Retina (tissue), 1 donor: Measurements from ENCODE around the gene NCKAP5.

Source experiments
- DNase-seq: peaks from one replicate; pipeline ENCODE4 v3.0.0-alpha.2; 2016

The NCKAP5 gene

DNA sequence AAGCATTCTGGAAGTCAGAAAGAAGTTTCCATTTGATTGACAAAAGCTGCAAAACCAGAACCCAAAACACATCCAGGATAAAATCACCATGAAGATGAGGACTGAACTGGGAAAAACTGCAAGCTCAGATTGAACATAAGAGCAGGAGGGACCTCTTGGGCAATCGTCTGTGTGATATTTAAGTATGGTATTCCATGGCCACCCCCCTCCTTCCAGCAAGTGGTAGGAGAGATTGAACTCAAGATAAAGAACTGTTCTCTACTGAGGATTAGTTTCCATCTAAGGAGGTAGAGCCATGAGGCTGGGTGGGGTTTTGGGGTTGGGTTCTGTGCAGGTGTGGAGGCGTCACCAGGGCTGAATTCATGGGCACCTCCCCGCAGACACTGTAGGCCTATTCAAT is 251.1 kb downstream of the NCKAP5 start:
- no peak for DNase-seq

DNA sequence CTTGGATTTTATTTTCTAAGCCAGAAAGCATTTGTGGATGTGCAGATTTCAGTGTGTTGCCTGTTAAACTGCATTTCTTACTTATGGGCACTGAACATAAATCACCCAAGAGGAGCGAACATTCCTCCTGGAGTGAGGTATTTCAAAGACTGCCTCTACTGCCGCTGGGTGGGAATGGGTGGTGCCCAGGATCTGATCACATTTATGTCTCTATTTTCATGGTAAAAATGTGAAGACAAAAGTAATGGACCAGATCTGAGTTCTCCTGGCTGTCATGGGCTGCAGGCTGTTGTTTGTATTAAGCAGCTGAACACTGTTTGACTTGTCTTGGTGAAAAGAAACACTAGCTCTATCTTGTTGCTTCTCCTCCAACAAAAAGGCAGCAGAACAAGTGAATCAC is 251.7 kb downstream of the NCKAP5 start:
- DNase-seq, result no peak

DNA sequence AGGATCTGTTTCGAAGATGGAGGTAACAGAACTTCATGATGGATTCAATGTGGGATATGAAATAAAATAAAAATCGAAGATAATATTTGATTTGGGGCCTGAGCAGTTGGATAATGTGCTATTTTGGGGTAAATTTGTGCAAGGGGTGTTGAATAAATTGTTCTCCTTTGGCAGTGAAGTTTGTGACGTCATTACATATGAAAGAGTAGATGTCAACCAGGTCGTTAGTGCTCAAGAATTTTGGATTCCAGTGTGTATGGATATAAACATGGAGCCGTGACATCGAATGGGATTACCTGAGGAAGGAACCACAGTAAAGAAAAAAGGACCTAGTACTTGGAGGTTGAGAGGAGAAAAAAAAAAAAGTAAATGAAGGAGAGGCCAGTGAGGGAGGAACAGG is 253.0 kb downstream of the NCKAP5 start:
- DNase-seq, result no peak

DNA sequence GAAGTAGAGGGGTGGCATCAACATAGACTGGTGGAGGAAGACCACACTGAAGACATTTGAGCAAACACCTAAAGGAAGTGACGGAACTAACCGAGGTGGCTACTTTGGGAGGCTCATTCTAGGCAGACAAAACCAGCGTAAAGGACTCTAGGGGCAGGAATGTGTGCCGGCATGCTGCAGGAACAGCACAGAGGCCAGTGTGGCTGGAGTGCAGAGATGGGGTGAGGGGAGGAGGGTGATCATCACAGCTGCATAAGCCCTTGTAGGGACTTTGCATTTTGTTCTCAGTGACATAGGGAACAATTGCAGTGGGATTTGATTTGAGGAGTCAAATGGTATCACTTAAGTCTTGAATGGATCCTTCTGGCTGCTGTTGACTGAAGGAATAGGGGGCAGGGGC is 253.5 kb downstream of the NCKAP5 start:
- no peak for DNase-seq

DNA sequence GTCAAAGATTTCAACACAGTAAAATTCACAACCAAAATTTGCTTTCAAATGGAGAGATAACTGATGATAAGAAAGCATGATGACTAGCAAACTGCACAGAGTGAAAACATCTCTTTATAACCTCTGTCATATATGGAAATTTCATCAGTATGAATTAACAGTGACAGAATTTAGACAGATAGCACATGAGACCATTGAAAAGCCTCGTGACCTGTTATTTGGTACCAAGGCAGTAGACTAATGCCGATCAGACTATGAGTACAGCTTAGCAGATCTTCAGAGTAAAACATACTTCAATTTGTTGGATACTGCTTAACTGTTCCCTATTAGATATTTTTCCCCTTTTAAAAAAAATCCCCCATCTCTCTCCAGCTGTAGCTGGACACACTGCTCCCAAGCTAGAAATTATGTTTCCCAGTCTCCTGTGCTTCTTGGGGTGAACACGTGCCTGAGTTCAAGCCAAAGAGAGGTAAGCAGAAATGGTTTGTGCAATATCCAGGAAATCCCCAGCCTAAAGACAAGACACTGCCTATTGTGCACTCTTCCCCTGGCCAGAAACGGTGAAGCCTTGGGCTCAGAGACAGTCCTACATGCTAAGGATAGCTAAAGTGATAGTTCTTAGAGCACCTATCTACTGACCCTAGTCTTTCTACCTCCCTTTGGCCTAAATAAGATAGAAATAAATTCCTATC is 256.1 kb downstream of the NCKAP5 start:
- DNase-seq, result no peak

DNA sequence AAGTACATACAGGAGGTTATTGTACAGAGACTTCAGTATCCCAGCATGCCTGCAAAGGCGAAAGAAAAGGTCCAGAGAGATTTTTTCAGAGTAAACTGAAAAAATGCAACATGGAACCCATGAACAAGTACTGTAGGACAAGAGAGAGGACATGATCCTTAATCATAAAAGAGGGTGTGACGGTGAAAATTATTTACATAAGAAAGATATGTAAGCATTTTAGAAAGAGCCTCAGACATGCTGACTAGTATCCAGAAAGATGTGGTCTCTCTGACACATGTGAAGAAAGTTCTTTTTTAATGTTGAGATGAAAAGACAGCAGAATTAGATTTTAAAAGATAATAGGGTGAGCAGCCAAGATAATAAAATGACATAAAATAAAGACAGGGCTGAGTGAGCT is 262.0 kb downstream of the NCKAP5 start:
- DNase-seq, result no peak

DNA sequence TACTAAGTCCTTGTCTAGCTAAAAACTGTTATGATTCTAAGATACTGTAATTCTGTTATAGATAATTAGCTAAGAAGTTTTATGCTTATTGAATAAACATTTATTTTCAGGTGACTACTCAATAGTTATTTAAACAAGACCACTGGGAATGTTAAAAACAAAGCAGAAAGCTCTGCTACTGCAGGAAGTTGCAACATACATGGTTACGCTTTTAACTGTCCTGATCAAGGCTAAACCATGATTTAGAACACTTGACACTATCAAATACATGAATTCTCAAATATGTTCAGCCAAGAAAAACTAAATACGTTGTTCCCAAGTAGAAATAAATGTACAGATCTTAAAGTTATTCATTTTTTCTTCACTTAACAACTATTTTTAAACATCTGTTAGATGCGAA is 263.9 kb downstream of the NCKAP5 start:
- no peak for DNase-seq

DNA sequence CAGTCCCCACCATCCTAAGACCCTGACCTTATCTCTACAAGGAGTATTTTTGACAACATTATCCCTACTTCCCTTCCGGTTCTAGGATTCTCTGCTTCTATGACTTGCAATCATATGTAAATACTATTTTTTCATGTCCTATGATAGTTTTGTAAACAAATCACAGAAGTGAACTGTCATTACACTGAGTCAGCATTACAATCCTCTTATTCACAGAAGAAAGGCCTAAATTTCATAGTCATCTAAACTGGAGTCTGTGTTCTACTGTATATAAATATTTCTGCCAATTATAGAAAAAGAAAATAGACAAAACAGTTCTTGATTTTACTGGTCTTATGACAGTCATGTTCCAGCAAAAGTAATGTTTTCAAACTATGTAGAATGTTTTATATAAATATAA is 265.1 kb downstream of the NCKAP5 start:
- DNase-seq, result no peak

DNA sequence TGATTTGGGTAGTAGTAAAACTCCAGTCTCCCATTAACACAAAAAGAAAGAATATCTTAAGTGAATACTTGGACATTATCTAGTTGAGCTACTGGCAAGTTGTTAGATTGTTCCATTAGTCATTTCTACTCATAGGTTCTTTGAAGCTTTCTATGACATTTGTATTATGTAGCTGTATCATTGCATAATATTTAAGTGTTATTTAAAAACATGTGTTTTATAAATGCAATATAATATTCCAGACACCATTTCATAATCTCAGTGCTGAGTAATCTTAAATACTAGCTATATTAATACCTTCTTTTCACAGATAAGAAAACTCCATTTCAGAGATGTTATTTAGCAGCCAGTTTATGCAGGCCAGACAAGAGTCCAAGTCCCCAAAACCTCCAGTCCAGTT is 271.9 kb downstream of the NCKAP5 start:
- no peak for DNase-seq

DNA sequence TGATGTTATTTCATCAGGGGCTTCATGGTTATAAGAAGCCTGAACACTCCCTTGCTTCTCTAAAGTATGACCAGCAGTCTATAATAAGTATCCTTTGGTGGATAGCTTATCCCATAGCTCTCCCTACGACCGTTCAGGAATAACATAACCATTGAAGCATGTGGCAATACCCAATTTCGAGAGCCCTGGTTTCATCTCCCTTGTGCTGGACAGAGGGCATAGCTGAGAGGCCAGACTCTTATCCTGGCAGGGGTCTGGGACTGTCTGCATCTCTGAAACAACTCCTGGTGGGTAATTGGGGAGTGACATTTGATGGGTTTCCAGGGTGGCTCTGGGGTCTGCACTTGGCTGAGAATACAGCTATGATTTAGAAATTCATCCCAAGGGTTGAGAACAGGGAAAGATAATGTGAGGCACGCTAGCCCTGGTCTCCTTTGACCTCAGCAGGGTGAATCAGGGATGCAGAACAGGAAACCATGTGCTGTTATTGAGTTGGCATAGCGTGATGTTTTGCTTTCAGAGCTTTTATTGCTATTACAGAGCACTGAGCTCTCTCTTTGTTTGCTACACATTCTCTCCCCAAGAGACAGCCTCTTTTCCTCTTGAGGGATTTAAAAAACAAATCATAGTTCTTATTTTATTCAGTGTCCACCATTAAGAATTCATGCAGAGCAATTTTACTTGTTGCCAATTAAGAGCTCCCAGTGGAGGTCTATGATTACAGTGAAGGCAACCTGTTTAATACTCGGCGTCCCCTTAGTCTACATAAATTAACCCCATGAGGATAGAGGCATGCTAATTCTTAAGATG is 274.5 kb downstream of the NCKAP5 start:
- peak; percentile 38 for DNase-seq

DNA sequence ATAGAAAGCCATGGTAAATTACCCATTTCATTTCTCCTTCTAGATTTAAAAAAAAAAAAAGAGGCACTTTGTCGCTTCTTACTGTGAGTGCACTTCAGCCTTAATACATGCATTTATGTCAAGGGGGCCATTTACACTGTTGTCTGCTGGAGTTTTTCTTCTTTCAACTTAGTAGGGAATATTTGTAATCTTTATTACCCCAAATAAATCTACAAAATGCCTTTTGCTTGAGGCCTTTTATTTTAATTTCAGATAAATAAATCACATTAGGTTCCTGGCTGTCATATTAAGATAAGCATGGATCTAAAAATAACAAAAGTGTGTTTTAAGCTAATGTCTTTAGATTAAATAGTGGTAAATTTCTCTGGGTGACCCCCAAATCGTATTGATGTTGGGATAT is 276.0 kb downstream of the NCKAP5 start:
- DNase-seq, result no peak

DNA sequence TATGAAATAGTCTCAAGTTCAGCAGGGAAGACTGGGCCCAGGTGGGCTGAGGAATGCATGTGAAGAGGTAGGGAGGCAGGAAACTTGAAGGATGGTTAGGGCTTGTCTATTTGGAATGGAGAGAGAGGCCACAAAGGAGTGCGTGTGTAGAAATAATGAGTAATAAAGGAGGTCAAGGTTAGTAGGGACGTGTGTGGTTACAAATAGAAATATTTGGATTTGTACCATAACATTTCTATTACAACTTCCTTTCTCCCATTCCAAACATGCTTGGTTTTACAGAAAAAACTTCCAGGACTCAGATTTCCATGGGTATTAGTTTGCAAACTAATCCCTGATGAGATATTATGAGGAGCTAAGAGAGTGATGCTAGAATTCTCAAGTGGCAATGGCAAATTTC is 280.6 kb downstream of the NCKAP5 start:
- DNase-seq, result no peak

DNA sequence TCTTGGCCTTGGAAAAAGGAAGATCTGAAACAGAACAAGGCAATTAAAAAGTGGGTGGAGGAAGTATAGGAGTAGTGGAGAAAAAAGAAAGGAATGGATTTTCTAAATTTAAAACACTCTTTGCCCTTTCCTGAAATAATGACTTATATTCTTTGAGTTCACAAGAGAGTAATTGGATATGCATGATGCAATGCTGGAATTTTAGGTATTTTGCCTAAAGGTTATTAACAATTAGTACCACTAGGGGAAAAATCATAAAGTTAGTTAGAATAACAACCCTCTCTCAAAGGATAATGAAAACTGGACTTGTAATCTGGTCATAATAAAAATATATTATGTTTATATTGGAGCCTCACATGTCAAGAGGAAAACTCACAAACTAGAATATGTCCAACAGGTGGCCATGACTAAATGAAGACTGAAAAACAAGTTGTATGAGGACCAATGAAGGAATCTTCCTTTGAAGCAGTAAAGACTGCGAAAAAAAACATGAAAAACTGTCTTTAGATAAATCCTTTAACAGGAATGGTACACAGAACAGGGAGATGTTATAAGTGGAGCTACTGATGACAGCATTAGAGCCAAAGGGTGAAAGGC is 281.8 kb downstream of the NCKAP5 start:
- no peak for DNase-seq

DNA sequence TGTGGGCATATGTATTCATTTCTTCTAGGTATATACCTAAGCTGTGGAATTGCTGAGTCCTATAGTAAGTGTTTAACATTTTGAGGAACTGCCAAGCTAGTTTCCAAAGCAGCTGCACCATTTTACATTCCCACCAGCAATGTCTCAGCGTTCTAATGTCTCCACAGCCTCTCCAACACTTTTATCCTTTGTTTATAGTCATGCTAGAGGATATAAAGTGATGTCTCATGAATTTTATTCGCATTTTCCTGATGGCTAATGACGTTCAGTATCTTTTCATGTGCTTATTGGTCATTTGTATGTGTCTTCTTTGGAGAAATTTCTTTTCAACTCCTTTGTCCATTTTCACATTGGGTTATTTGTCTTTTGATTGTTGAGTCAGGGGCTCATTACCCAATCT is 295.2 kb downstream of the NCKAP5 start:
- DNase-seq, result no peak

DNA sequence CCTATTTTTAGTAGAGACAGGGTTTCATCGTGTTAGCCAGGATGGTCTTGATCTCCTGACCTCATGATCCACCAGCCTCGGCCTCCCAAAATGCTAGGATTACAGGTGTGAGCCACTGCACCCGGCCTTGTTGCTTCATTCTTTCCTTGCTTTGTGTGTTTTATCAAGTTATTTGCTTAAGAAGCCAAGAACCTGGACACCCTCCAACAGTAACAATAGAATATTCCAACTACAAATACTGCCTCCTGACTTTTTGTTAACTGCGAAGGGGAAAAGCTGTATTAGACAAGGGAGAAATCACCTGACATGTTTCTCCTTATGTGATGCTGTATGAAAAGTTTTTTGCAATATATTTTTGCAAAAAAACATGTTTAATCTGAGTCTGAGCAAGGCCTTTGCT is 297.2 kb downstream of the NCKAP5 start:
- DNase-seq, result no peak

DNA sequence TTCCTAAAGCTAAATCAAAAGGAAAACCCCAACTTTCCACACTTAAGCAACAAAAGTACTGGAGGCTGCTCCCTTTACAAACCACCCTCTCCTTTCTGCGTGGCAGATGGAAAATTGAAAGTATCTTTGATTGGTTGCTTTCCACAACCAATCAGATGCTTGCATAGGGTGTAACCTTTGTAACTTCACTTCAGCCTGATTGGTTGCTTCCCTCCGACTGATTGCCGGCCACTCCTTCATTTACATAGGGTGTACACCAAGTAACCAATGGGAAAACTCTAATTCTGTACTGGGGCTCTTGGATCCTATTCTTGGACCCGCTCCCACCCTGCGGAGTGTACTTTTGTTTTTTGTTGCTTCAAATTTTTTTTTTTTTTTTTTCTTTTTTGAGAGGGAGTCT is 297.7 kb downstream of the NCKAP5 start:
- DNase-seq, result no peak

DNA sequence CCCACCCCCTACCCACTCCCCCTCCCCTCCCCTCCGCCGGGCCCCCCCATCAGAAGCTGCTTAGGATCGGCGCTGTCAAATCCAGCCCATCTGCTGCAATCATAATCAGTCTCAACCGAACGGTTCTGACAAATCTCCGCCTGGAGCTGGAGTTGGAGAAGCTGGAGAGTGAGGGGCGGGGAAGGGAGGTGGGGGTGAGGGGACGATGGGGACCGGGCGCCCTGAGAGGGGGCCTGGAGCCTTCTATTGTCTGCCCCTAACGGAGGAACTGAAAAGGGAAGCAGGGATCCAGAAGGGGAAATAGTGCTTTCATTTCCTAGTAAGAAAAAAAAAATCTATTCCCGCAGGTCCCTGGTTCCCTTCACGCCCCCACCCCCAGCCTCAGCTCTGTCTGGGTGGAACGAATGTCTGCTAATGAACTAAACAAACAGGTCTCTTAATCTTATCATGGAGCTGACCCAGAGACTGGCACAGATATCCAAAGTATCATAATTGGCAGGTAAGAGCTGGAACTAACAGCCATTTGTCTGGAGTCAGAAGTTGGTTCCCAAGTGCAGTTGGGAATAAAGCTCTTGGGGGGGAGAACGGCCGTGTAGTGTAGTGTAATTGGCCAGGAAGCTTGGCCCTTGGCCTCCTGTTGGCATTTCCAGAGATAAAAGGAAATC is 301.2 kb downstream of the NCKAP5 start:
- DNase-seq, result no peak

DNA sequence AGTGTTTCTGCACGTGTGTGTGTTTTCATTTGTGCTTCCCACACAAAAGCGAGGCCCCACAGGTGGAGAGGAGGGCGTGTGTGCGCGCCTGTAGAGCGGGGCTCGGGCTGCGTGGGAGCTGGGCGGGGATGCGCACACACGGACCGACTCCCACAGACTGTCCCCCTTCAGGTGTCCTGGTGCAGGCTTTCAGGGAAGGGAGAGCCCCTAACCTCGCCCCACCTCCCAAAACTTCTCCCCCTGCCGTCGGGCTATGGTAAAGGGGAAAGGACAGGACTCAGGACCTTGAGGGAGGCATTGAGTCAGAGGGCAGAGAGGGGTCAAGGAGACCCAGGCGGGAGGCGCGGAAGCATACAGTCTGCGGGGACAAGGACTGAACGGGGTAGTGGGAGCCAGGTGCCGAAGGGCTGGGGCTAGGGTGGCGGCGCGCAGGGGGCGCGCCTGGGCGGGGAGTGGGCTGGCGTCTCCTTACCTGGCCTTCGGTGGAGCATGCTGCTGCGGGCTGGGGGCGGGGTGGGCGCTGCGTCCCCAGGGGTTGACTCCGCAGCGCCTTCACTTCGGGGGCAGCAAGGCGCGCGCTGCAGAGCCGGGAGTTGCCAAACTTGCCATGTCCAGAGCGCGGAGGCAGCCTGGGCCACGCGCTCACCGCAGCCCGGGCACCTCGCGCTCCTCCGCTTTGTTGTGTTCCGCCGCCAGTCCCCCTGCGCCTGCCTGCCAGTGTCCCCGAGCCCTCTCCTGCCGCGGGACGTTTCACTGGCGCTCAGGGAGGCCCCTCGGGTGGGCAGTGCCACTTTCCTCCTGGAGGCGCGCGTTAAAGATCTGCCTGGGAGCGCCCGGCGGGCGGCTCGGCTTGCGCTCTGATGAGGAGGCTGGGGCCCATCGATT is 302.0 kb downstream of the NCKAP5 start:
- DNase-seq, result peak; percentile 85

DNA sequence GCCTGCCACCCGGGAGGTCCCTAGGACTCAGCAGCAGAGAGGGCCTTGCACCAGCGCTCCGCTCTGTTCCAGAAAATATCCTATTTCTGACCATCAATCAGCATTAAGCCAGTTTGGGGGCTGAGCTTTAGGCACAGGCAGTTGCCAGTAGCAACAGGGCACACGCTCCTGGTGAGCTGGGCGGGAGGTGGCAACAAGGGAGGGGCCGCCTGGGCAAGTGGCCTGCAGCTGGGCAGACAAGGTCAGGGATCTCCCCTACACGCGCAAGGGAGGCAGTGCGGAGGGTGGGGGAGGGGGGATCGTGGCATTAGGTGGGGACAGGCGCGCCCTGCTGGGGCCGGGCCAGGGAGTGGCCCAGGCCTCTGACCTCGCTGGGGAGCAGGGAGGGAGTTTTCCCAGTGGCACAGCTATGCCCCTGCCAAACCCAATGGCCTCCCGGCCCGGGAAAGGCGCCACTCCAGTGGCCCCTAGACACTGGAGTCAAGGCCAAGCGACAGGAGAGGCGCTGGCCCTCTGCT is 302.8 kb downstream of the NCKAP5 start:
- DNase-seq, result peak; percentile 68

DNA sequence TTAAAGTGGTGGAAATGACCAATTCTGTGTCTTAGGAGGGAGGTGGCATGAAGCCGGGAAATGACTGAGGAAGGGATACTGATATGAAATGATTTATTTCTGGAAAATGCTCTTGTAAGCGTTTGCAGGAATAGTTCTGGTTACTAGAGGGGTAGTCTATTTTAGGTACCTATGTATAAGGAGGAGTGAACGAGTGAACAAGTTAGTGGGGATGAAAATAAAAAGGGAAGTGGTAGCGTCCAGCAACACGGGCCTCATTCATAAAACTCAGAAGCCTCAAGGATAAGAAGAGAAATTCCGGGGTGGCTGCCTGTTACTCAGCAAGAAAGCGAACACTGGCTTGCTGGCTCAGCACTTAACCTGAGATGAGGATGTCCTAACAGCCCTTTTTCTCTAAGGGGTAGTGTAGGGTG is 303.3 kb downstream of the NCKAP5 start:
- no peak for DNase-seq

DNA sequence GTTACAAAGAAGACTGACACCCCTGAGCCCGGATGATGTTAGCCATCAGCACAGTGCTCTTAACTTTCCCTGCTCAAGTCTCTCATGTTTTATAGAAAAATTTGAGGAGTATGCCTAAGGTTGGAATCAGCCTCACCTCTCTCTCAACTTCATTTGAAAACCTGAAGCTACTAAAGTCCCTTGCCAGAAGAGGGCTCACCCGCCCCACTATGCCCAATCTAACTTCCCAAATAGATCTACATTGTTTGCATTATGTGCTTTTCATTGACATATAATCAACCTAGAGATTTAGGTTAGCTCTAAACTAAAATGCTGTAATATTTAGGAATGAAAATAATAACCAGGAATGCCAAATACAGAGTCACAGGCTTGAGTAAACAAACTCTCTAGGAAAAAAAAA is 305.4 kb downstream of the NCKAP5 start:
- DNase-seq, result no peak

DNA sequence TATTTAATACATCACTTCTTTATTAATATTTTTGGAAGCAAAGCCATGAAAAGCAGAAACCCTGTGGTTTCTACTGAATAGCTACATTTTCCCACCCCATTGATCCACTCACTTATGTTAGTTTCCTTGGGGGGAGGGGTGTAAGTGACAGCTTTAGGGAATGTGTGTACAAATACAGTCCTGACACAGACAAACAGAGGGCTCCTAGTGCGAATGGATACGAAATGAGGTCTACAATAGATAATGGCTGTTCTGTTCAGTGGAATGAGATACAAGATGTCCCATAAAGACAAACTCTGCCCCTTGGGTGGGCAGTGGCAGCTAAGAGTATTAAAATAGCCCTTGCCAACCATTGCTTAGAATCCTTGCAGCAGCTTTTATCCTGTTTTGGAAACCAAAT is 312.9 kb downstream of the NCKAP5 start:
- DNase-seq, result no peak
